DMS 273 (cell line): ENCODE data around the gene KNTC1.
A peak's percentile ranks its signal among the peaks of the same experiment; 100 is the strongest.
"Not testable (repeated sequence)": the region's sequence is repeated elsewhere in the genome, so short reads cannot be mapped to it uniquely, and the experiment has no call there.

Source experiments
- DNase-seq: peaks from one replicate; lab custom pipeline; 2025; ENCODE audit not compliant: unreplicated experiment; lab: John Stamatoyannopoulos, UW

Gene KNTC1

DNA sequence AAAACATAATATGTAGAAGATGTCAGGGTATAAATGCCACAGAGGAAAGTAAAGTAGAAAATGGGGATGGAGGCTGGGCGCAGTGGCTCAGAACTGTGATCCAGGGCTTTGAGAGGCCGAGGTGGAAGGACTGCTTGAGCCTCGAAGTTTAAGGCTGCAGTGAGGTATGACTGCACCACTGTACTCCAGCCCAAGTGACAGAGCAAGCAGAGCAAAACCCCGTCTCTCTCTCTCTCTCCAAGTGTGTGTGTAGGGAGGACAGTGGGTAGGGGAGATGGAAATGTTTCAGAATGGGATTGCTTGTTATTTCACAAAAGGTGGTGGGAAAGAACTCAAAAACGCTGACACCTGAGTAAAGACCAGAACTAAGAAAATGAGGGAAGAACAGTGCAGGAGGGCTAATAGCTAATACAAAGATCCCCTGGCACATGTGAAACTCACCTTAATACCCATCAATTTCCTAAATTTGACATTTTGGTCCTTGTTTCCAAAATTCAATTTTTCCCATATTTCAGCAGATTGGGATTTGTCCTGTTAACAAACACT is 20.6 kb upstream of the KNTC1 start:
- no peak for DNase-seq

DNA sequence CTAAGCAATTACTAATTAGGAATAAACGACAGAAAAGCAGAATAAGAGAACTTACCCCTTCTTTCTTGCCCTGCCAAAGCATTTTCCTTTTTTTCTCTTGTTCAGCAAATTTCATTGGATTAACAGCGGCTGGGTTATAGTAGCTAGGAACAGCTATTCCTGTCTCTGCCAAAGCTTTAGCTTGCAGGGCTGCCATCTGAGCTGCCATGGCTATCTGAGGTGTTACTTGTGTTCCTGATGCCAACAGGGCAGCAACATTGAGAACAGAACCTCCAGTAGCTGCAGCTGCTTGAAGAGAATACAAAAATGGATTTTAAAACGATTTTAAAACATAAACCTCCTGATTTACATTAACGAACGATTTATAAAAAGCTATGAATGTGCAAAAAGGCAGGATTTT is 18.9 kb upstream of the KNTC1 start:
- DNase-seq, result no peak

DNA sequence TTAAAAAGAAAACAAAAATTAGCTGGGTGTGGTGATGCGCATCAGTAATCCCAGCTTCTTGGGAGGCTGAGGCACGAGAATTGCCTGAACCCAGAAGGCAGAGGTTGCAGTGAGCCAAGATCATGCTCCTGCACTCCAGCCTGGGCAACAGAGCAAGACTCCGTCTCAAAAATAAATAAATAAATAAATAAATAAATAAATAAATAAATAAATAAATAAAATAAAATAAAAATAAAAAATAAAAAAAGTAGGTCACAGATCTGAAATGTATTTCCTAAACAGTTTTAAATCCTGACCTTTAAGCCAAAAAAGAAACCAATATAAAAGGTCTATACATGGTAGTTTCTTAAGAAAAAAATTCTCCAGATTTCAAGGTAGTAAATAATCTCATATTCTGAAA is 14.0 kb upstream of the KNTC1 start:
- not testable (repeated sequence) for DNase-seq

DNA sequence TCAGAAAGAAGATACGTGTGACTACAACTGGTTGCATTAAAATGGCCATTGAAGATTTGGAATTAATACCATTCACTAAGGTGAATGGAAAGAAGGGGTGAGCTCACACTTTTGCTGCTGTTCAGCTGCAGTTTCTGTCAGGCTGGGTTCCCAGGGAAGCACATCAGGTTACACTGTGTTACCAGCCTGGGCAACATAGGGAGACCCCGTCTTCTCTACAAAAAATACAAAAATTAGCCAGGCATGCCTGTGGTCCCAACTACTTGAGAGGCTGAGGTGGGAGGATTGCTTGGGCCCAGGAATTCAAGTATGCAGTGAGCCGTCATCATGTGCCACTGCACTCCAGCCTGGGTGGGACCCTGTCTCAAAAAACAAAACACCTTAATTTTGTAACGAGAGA is 13.4 kb upstream of the KNTC1 start:
- no peak for DNase-seq

DNA sequence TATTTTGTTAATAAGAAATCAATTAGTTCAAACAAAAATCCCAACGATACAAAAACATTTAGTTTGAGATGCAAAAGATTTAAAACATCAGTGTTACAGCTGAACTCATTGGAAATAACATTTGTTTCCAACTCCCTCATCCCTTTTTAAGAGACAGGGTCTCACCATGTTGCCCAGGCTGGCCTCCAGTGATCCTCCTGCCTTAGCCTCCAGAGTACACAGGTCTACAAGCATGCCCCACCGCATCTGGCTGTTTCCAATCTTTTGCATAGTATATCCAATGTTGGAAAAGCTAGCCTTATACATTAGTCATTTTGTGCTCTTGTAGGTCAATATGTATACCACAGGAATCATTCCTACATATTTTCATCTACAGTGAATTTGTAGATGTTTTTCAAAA is 11.8 kb upstream of the KNTC1 start:
- no peak for DNase-seq

DNA sequence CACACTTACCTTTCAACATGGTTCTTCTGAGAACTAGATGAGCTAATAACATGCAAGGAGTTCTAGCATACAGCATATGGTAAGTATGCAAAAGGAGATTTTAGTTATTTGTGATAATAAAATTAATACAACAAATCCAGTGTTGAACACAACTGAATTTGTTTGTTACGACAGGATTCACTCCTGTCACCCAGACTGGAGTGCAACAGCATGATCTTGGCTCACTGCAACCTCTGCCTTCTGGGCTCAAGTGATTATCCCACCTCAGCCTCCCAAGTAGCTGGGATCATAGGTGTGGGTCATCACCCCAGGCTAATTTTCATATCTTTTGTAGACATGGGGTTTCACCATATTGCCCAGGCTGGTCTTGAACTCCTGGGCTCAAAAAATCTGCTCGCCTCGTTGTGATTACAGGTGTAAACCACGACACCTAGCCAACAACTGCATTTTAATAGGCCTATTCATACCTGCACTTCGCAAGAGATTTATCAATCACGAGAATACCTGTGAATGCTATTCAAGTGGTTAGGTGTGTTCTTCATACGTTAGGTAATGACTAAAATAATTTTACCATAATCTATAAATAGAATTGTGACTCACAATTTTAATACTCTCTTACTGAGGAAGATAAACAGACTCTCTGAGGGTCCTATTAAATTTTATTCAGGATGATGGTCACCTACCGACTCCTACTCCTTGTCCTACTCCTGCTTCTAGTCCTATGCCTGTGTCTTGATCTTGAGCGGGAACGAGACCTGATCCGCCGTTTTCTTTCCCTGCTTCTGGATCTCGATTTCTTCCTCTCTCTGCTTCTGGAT is 10.3 kb upstream of the KNTC1 start:
- no peak for DNase-seq

DNA sequence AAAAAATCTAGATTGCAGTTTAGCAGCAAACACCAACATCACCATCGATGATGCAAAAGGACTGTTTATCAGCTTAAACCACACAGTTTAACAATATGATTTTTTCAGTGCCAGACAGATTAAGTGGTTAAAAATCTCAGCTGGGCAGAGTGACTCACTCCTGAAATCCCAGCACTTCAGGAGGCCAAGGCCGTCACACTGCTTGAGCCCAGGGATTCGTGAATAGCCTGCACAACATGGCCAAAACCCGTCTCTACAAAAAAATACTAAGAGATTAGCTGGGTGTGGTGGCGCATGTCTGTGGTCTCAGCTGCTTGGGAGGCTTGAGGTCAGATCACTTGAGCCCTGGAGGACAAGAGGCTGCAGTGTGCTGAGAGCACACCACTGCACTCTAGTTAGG is 9.2 kb upstream of the KNTC1 start:
- no peak for DNase-seq

DNA sequence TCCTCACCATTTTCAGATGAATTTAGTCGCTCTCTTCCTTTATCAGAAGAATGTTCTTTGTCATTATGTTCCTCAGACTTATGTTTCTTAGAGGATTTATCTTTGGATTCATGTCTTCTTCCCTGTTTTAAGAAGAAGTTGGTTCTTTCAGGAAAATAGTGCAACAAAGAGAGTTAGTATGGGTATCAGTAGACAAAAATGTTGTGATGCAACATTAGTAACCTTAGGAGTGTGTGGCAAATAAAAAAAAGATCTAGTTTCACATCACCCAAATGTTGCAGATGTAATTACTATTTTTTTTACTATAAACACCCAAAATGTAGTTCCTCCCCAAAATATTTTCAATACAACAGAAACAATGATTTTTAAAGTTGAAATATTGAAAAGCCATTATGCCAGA is 8.1 kb upstream of the KNTC1 start:
- no peak for DNase-seq

DNA sequence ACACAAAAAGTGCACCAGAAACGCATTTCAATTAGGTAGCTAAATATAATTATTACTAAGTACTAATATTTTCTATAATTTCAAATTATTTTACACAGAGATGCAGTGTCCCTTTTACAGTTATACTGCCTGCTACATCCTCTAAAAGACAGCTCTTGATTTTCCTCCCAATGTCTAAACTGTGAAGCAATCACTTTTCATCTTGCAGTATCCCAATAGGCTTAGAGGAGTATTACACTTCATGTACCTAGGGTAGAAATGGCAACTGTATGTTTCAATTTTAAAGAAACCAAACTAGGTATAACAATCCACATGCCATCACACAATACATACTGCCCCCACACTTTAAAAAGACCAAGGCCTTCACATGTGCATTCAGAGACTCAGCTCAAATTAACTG is 7.6 kb upstream of the KNTC1 start:
- no peak for DNase-seq

DNA sequence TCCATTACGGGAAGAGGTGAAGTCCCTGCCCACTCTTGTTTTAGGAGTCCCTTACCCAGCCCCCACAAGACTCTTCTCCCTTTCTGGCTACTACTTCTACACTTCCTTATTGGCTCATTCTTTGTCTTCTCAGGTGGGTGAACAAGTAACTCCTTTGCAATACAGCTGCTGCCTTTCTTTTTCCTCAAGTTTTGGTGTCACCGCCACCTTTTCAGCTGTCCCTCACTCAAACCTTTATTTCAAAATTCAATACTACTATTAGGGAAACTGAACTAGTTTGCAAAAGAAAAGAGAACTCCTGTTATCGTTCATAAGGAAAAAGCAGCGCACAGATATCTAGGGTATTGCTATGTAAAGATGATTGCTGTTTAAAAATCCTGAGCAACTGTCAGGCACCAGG is 6.4 kb upstream of the KNTC1 start:
- no peak for DNase-seq

DNA sequence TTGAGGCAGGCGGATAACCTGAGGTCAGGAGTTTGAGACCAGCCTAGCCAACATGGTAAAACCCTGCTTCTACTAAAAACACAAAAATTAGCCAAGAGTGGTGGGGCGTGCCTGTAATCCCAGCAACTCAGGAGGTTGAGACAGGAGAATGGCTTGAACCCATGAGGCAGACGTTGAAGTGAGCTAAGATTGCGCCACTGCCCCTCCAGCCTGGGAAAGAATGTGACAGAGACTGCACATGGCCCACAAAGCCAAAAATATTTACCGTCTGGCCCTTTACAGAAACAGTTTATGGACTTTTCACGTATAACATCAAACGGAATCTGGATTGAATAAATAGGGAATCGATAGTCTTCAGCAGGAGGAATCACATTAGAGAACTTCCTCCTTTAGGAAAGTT is 3.8 kb upstream of the KNTC1 start:
- no peak for DNase-seq

DNA sequence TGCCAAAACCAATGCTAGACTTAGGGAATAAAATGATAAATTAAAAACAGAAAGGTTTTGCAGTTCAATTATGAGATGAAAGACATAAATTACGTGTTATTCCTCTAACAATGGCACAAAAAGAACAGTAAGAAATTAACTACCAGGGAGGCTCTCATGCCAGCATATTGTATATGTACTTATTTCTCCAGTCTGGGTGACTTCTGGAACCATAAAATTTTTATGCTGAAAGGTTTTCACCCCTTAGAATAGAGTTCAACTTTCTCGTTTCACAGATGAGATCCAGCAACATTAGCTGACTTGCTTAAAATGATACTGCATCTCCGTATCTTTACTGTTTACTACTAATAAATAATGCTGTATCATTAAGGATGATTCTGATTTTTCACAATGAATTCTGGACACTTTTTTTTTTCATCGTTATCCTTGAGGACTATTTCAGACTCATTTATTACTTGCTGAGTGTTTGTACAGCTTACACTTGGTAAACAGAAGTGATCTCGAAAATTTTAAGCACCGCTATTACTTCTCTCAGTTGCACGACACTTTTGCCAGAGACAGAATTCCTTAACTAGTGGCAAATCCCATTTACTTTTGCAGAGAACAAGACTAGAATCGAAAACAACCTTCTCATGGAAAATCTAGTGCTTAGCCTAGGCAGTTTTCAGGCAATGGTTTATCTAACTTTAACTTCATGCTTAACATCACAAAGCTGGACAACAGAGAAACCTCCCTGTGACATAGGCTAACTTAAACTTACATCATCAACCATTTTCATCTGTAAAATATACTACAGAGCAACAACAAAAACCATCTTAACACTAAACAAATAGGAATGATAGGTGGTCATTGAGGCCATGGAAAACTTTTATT is 3.0 kb upstream of the KNTC1 start:
- no peak for DNase-seq

DNA sequence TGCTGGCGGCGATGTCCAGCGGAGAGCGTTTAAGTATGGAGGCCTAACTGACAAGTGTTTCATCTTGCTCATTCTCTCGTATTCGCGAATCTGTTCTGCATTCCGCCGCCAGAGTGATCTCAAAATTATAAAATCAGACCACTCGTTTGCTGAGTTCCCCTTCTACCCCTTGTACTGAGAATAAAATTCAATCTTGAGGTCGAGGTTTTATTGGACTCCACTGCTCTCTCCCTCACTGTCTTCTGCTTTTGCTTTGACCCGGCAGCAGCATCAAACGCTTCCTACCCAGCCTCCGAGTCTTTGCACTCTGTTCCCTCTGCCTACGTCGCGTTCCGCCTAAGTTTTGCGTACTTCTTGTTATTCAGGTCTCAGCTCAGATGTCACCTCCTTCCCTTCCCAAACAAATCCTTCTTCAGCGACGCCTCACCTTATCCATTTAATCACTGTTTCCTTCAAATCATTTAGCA is 462 bp downstream of the KNTC1 start:
- peak; percentile 48 for DNase-seq

DNA sequence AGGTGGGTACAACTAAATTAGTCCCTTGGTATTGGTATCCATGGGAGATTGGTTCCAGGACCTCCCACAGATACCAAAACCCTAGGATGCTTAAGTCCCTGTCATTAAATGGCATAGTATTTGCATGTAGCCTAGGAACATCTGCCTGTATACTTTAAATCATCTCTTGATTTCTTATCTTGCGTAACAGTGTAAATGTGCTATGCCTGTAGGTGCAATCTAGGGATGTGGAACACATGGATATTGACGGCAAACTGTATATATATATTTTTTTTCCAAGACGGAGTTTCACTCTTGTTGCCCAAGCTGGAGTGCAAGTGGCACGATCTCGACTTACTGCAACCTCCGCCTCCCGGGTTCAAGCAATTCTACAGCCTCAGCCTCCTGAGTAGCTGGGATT is 1.5 kb downstream of the KNTC1 start:
- no peak for DNase-seq

DNA sequence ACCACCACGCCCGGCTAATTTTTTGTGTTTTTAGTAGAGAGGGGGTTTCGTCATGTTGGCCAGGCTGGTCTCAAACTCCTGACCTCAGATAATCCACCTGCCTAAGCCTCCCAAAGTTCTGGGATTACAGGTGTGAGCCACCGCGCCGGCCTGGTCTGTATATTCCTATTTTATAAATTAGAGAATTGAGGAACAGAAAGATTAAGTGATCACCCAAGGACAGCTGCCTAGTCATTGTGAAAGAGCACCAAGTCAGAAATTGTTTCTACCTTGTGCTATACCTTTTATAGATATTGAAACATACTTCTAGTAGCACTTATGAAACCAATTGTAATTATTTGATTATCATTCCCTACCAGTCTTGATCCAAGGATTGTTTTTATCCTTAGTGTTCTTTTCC is 1.9 kb downstream of the KNTC1 start:
- DNase-seq, result no peak

DNA sequence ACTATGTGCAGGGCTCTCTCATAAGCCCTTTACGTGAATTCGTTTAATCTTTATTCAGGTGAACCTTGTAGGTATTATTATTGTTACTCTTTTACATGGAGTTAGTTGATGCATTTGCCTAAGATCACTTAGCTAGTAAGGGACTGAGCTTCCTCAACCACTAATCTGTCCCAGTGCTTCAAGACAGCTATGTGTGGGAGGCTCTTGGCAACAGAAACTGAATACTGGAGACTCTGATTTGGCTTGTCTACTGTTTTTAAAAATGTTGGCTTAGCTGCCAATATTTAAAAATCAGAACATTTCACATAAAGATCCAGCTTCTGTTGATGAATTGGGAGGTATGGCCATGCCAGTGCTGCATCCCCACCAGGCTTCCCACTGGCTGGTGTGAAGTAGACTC is 6.8 kb downstream of the KNTC1 start:
- DNase-seq, result no peak

DNA sequence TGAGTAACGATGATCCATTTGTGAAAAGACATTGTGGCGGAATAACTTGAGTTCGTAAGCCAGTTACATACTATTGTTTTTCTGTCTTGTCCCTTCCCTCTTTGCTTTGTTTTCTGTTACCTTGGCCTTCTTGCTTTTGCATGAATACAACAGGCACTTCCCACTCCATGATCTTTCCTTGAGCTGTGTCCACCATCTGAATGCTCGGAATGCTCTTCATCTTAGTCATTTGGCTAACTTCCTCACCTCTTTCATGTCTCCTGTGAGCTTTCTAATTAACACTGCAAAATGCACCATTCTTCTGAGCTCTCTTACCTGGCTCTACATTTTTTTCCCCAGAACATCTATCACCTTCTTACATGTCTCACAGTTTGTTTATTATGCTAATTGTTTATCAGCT is 10.0 kb downstream of the KNTC1 start:
- no peak for DNase-seq

DNA sequence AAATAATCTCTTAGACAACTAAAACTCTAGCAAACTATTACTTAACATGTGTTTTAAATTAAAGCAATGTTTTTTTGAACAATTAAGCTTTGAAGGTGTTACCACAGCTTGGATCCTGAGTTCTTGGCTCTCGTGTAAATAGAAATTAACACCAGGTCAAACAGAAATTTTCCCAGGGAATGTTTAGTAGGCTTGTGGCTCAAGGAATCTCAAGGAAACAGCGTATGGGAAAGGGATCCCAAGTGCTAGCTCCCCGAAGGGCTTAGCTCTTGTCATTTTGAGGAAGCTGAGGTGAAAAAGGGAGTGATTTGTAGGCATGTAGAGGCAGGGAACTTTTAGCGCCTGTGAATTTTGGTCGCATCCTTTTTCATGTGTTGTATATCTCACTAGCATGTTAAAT is 11.4 kb downstream of the KNTC1 start:
- no peak for DNase-seq

DNA sequence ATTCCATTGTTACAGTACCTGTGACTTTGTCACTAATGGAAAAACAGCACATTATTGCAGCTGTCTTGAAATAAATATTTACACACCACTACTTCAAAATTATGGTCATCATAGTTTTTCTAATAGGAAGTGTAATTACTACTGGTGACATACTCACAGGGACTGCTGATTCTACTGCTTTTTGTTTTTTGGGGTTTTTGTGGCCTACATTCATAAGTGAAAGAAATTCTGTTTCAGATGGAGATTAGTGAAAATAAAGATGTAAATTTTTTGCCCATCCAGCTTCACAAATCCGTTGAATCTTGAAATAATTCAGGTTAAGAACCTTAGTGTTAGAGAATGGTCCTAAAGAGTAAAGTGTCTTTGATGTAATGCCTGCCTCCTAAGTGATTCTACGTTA is 17.5 kb downstream of the KNTC1 start:
- DNase-seq, result no peak

DNA sequence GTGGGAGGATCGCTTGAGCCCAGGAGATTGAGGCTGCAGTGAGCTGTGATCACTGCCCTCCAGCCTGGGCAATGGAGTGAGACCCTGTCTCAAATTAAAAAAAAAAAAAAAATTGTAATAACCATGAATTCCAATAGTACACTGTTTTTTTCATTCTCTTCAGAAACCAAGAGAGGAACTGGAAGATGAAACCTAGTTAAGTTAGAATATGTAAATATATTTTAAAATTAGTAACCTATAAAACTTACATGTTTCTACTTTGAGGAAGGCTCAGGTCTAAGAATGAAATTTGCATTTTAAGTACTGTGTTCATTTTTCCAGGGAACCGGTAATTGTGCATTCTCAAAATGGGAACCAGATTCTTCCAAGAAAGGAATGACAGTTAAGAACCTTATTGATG is 18.8 kb downstream of the KNTC1 start:
- no peak for DNase-seq

DNA sequence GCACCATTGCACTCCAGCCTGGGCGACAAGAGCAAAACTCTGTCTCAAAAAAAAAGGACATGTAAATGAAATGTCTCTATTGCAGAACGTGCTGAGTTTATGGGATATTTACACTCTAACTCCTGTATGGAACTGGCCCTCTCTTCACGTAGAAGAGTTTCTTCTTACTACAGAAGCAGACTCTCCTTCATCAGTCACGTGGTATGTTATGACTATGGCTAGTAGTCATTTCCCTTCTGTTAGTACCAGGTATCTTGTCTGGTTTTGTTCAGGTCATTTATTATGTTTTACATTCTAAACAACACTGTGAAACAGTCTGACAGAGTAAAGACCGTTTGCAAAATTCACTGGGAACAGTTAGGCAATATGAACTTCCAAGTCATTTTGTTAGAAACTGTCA is 20.3 kb downstream of the KNTC1 start:
- no peak for DNase-seq
